GM11168 (cell line): Measurements from ENCODE around the gene MYH1.
"Not testable (repeated sequence)": the region's sequence is repeated elsewhere in the genome, so short reads cannot be mapped to it uniquely, and the experiment has no call there.

Experiments used
- in situ Hi-C: fragments of 300-500 bp; cut with MboI; formaldehyde crosslinking; loops from one replicate; pipeline ENCODE4 v1.12.0; 2022; ENCODE audit warnings: low sequenced_read_pairs; ENCODE audit not compliant: unreplicated experiment

Gene MYH1

GRCh38 chr17:10518271-10519037, at the start of gene MYH1:
Gene MYH1, minus strand, starts transcription at chr17:10518542. Its CDS starts 1,900 bp downstream, at chr17:10516642.
- in situ Hi-C loops = no loop called here

GRCh38 chr17:10563991-10564660, 45.8 kb upstream of the MYH1 start:
- in situ Hi-C loops = no loop called here

DNA sequence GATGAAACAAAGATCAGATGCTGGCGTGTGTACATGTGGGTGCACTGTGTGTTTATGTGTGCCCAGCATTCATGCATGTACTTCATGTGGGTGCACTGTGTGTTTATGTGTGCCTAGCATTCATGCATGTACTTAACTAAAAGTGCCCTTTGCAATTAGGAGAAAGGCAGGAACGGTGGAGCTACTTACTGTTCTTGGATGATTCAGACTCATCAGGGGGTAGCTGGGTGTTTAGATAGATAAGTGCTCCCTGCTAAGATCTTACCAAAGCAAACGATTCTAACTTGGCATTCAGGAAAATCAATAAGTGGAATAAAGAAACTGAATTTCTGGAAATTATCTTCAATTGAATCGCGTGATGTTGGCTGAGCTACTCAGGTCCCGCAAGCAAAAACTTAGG, 39.7 kb upstream of the MYH1 start:
- in situ Hi-C loops = no loop called here

DNA sequence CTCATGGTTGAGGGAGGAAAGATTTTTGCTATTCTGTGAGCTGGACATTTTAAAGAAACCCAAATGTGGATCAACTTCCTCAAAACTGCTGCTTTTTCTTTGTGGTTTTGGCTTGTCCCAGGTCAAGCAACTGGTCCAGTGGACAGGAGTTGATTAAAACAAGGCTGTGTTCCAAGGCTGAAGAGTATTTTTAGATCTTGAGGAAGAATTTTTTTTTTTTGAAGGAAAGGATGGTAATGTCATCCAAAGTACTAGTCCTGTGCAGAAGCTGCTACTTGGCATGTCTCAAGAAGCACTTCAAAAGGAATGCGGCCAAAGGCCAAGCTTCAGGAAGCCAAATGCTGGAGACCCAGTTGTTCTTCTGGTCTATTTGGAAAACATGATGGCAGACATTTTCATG, 39.1 kb upstream of the MYH1 start:
- in situ Hi-C loops = no loop called here

- in situ Hi-C loops = no loop called here
Observed at GRCh38 chr17:10556301-10557005, 38.1 kb upstream of the MYH1 start.

DNA sequence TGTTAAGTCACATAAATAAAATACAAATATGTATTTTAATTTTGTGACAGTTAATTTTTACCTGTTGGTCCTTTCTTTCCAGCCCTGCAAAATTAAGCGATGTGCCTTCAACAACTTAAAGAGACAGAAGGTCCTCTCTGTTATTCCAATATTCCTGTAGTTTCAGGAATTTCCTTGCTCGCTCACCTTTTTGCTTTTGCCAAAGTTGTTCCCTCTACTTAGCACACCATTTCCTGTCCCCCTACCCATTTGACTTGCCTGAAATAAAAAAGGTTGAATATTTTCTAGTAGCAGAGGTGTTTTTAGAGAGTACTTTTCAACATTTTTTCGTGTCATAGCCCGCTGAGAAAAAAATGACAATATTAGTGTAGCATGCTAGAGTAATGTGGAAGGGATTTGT, 31.7 kb upstream of the MYH1 start:
- in situ Hi-C loops = no loop called here

DNA sequence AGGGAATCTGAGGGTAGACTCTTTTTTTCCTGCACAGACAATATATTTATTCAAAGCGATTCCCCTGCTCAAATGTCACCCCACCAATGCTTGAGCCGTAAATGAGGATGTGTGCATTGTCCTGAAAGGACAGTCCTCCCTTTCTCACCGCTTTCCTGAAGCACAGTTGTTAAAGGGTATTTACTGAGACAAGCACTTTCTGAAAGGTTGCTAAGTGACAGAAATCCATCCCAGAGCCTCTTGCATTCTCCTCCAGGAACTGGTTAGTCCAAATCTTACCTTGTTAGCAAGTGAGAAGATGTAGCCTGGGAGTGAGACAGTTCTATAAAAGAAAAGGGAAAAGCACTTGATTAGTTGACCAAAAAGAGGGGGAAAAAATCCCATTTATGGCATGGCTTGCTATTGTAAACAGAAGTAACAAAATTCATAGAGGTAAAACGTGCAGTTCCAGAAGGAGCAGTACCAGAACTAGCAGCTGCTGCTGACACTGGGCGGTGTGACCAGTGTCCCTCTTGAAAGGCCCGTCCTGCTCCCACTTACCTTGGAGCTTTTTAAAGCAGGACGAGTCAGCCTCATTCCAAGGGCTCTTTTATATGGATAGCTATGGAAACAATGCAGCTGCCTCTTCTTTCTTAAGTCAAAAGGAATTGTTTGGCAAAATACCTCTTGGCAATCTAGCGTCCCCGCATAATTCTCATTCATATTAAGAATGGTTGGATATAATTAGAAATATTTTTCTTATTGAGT, 30.9 kb upstream of the MYH1 start, which contains the start of gene MYH2:
TSS of gene MYH2 (minus strand) at position 563 of the 747 bp plus-strand sequence. CDS start 1,738 bp downstream, outside the sequence.
- in situ Hi-C loops = no loop called here

- in situ Hi-C loops = no loop called here
Observed at GRCh38 chr17:10547351-10547750, 29.0 kb upstream of the MYH1 start.

- in situ Hi-C loops = not testable (repeated sequence)
Observed at GRCh38 chr17:10543486-10543885, 25.1 kb upstream of the MYH1 start.

DNA sequence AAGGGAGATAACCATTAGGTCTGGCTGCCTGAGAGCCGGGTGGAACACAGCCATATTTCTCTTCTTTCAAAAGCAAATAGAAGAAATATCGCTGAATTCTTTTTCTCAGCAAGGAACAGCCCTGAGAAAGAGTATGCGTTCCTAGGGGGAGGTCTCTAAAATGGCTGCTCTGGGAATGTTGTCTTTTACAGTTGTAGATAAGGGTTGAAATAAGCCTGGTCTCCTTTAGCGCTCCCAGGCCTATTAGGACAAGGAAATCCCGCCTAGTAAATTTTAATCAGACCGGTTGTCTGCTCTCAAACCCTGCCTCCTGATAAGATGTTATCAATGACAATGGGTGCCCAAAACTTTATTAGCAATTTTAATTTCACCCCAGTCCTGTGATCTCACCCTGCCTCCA, 22.8 kb upstream of the MYH1 start:
- in situ Hi-C loops = not testable (repeated sequence)

DNA sequence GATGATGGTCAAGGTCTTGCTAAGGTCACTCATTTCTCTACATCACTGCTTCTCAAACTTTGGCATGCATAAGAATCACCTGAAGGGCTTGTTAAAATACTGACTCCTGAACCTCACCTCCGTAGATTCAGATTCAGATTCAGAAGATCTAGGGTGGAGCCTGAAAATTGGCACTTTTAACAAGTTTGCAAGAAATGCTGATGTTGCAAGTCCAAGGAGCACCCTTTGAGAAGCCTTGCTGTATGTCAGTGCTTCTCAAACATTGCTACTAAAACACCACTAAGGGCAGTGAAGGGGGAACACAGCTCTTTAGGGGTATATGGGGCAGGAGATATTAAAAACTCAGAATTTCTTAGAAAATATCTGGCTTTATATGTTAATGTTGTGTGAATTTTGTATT, 13.7 kb upstream of the MYH1 start:
- in situ Hi-C loops = no loop called here

- in situ Hi-C loops = no loop called here
Observed at GRCh38 chr17:10527419-10527818, 9.1 kb upstream of the MYH1 start.

DNA sequence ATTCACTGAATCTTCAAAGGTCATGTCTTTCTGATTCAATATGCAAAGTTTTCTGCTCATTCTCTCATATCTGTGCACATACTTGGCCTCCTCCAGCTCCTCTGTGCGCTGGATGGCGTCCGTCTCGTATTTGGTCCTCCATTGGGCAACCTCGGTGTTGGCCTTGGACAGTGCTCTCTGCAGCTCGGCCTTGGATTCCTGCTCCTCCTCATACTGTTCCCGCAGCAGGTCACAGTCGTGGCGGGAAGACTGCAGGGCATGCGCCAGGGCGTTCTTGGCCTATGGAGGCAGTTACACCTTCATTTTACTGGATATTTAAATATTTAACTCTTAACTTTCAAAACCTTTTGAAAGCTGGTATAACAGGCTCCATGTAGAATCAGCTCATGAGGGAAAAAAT, 8.2 kb upstream of the MYH1 start:
- in situ Hi-C loops = no loop called here

GRCh38 chr17:10523064-10523463, 4.7 kb upstream of the MYH1 start:
- in situ Hi-C loops = no loop called here

- in situ Hi-C loops = no loop called here
Observed at GRCh38 chr17:10521949-10522348, 3.6 kb upstream of the MYH1 start.

GRCh38 chr17:10516638-10517037, 1.7 kb downstream of the MYH1 start:
- in situ Hi-C loops = no loop called here

DNA sequence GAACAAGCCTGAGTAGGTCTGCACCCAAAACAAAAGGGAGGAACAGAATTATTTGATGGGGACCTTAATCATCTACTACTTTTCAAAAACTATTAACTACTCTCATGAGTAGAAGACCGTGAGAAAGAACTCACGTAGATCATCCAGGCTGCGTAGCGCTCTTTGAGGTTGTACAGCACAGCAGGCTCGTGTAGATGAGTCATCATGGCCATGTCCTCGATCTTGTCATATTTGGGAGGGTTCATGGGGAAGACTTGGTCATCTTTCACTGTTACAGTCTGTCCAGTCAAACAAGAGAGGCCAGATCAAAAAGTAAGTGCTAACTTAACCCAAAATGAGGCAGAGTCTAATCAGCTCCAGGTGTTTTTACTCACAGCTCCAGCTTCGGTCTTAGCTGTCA, 2.3 kb downstream of the MYH1 start:
- in situ Hi-C loops = no loop called here

GRCh38 chr17:10513299-10514067, 4.9 kb downstream of the MYH1 start:
- in situ Hi-C loops = no loop called here

DNA sequence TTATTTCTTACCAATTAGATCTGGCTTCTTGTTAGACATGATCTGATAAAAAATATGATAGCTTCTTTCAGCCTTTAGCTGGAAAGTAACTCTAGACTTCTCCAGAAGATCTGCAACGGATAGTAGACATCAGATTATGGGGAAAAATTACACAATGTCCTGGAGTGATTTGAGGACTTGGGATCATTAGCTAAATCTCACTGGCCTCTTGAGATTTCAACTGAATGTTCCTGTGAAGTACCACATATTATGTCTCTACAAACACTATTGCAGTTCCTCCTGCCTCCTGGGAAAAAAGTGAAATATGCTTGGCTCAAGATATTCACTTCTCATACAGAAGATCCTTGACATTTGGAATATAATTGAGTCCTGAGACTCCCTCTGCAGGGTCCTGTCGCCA, 5.5 kb downstream of the MYH1 start:
- in situ Hi-C loops = no loop called here

- in situ Hi-C loops = no loop called here
Observed at GRCh38 chr17:10499950-10500349, 18.4 kb downstream of the MYH1 start.
